Osteoblast (primary cell): ENCODE results near the gene ZBTB17. TPM values are rescaled to one million over a fixed set of nuclear protein-coding genes. Genes with fewer than 3 reads are reported as not detected.
A peak's percentile ranks its signal among the peaks of the same experiment; 100 is the strongest.

ENCODE experiments used
- DNase-seq: peaks from one replicate; pipeline ENCODE4 v3.0.0; 2011; ENCODE audit warnings: low spot score, mixed read lengths; ENCODE audit not compliant: insufficient read length; ENCODE audit errors: missing footprints
- H2AFZ ChIP-seq: 2 replicates; pipeline ENCODE4 v1.6.0; 2011; ENCODE audit warnings: mild to moderate bottlenecking, low read length
- H3K27ac ChIP-seq: 2 replicates; pipeline ENCODE4 v1.5.1; 2011; ENCODE audit warnings: mild to moderate bottlenecking, low read depth, low read length, moderate library complexity
- H3K27me3 ChIP-seq: 2 replicates; pipeline ENCODE4 v1.6.0; 2012; ENCODE audit warnings: mild to moderate bottlenecking, control low read depth, inconsistent platforms, low read length, moderate library complexity; ENCODE audit not compliant: insufficient read depth
- H3K36me3 ChIP-seq: 2 replicates; pipeline ENCODE4 v1.5.1; 2011; ENCODE audit warnings: mild to moderate bottlenecking, low read length, control low read depth, moderate library complexity; ENCODE audit not compliant: insufficient read depth
- H3K4me1 ChIP-seq: 2 replicates; pipeline ENCODE4 v1.5.1; 2011; ENCODE audit warnings: mild to moderate bottlenecking, low read length, control low read depth, moderate library complexity; ENCODE audit not compliant: insufficient read depth
- H3K4me2 ChIP-seq: 2 replicates; pipeline ENCODE4 v1.6.0; 2011; ENCODE audit warnings: mild to moderate bottlenecking, low read length; ENCODE audit not compliant: insufficient read depth
- H3K4me3 ChIP-seq: fragments of 200-600 bp; sonication (generic); 3 replicates; pipeline ENCODE4 v1.5.1; 2012; ENCODE audit warnings: mild to moderate bottlenecking, low read length, inconsistent platforms; ENCODE audit not compliant: insufficient read depth
- H3K79me2 ChIP-seq: 2 replicates; pipeline ENCODE4 v1.6.0; 2012; ENCODE audit warnings: mild to moderate bottlenecking, low read length, control low read depth, inconsistent platforms; ENCODE audit not compliant: insufficient read depth
- H3K9me3 ChIP-seq: 2 replicates; pipeline ENCODE4 v1.5.1; 2011; ENCODE audit warnings: low read depth, low read length, control low read depth
- H4K20me1 ChIP-seq: 2 replicates; pipeline ENCODE4 v1.6.0; 2012; ENCODE audit warnings: mild to moderate bottlenecking, low read length, control low read depth; ENCODE audit not compliant: insufficient read depth
- total RNA-seq: library from RNA; depleted of rRNA; stranded (reverse); fragments of >200 nt; gene quantifications from 2 replicates; pipeline ENCODE4 v1.2.3, GENCODE V29; 2012
- TF ChIP-seq, protein P1 (sequence below): IDR thresholded peaks from 2 replicates; pipeline ENCODE4 v1.5.1; 2011; ENCODE audit warnings: mild to moderate bottlenecking, low read depth, low read length, moderate library complexity; ENCODE audit errors: extremely low read depth

Gene ZBTB17
- total RNA-seq, 1 donor: 29.7 TPM

DNA sequence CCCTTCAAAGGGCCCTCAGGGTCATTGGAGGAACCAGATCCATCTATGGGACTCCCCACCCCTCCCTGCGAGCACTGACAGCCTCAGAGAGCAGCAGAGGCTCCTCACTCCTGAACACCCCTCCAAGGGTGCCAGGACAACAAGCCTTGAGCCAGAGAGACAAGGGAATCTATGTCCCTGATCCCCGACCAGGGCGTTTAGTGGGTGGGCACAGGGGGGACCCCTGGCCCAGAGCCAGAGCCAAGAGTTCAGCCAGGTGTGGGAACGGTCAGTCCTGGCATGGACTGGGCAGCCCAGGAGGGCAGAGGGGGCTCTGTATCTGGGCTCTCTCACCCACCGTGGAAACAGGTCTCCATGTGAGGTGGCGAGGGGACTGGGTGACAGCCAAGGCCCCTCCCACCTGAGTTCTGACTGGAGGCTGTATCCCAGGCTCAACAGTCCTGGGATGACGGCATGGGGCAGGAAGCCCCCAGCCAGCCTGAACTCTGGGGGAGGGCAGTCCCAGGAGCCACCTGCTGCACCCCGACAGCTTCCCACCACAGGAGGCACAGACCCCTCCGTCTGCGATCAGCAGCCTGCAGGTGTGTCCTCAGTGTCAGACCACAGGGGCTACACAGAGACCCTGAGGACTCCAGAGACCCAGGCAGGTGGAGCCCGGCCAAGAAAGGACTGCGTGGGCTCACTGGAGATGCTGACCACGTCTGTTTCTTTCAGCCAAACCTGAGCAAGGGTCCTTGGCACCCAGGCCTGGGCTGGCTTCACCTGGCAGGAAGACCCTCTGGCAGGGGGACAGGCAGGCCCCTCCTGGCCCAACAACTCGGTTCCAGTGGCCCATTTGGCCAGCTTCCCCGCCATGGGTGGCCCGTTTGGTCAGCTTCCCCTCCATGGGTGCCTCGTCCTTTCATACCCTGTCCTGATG is 16.9 kb upstream of the ZBTB17 start:
- Histone ChIP-seq H3K4me3 (no peak overlapping the region), H3K36me3 (no peaks in the 10 kb centered on the region), H3K27me3 (no peaks in the 10 kb centered on the region), H3K4me2 (no peak overlapping the region), H3K9me3 (no peaks in the 10 kb centered on the region), H2AFZ (no peak overlapping the region), H3K4me1 (no peaks in the 10 kb centered on the region), H3K79me2 (no peaks in the 10 kb centered on the region), H3K27ac (no peak overlapping the region), H4K20me1 (no peaks in the 10 kb centered on the region)
- TF ChIP-seq, protein P1, sequence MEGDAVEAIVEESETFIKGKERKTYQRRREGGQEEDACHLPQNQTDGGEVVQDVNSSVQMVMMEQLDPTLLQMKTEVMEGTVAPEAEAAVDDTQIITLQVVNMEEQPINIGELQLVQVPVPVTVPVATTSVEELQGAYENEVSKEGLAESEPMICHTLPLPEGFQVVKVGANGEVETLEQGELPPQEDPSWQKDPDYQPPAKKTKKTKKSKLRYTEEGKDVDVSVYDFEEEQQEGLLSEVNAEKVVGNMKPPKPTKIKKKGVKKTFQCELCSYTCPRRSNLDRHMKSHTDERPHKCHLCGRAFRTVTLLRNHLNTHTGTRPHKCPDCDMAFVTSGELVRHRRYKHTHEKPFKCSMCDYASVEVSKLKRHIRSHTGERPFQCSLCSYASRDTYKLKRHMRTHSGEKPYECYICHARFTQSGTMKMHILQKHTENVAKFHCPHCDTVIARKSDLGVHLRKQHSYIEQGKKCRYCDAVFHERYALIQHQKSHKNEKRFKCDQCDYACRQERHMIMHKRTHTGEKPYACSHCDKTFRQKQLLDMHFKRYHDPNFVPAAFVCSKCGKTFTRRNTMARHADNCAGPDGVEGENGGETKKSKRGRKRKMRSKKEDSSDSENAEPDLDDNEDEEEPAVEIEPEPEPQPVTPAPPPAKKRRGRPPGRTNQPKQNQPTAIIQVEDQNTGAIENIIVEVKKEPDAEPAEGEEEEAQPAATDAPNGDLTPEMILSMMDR: no peak
- peak; percentile 31 for DNase-seq

DNA sequence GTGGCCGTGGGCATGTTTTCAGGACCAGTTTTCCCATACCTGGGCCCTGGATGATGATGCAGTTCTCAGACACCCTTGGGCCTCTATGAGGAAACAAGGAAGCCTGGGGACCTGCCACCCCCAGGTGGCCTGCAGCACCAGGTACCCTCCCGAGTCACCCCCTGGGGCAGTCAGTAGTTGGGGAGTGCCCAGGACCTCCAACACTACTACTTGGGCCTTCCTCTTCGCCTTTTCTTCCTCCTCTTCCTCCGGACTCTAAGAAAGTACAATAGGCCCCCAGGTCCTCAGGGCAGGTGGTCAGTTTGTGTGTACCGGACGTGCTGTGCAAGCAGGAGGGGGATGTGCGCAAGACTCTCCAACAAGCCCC is 16.3 kb upstream of the ZBTB17 start:
- H3K4me2 ChIP-seq: no peak overlapping the region
- no peaks in the 10 kb centered on the region for H3K27me3 ChIP-seq
- TF ChIP-seq, protein P1: no peak
- H2AFZ ChIP-seq: no peak overlapping the region
- no peaks in the 10 kb centered on the region for H3K79me2 ChIP-seq
- H4K20me1 ChIP-seq: no peaks in the 10 kb centered on the region
- no peaks in the 10 kb centered on the region for H3K36me3 ChIP-seq
- H3K9me3 ChIP-seq: no peaks in the 10 kb centered on the region
- no peak overlapping the region for H3K4me3 ChIP-seq
- no peak for DNase-seq
- no peak overlapping the region for H3K27ac ChIP-seq
- no peaks in the 10 kb centered on the region for H3K4me1 ChIP-seq

DNA sequence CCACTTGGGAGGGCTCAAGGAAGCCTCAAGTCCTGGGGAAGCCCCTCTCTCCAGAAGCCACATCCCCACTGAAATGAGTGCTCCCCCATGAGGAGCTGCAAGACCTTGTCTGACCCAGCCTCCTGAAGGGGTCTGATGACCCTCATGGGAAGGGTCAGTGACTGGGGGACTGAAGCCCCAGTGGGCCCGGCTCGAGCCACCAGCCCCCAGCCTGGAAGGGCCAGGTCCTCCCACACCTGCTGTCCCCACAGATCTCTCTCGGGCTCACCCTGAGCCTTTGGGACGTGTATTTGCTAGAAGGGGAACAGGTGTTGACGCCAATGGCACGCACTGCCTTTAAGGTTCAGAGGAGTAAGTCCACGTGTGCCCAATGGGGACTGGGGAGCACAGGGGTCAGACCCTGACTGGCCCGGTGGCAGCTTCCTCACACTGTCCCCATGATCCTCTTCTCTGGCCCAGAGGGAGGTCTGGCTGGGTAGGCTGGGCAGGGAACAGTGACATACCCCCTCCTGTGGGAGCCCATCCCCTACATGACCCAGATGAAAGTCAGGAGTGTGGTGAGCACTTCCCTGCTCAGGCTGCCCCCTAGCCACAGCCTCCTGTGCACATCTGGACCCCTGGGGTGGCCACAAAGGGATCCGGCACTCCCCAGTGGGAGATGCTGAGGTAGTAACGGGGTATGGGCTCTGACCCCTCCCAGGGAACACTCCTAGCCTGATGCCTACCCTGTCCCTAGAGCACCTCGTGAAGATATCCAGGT is 15.7 kb upstream of the ZBTB17 start:
- H3K27me3 ChIP-seq: no peaks in the 10 kb centered on the region
- no peaks in the 10 kb centered on the region for H3K79me2 ChIP-seq
- H2AFZ ChIP-seq: no peak overlapping the region
- H3K4me1 ChIP-seq: no peaks in the 10 kb centered on the region
- H3K4me3 ChIP-seq: no peak overlapping the region
- no peak for DNase-seq
- no peaks in the 10 kb centered on the region for H4K20me1 ChIP-seq
- TF ChIP-seq, protein P1: no peak
- H3K27ac ChIP-seq: no peak overlapping the region
- no peaks in the 10 kb centered on the region for H3K36me3 ChIP-seq
- H3K4me2 ChIP-seq: no peak overlapping the region
- H3K9me3 ChIP-seq: no peaks in the 10 kb centered on the region

DNA sequence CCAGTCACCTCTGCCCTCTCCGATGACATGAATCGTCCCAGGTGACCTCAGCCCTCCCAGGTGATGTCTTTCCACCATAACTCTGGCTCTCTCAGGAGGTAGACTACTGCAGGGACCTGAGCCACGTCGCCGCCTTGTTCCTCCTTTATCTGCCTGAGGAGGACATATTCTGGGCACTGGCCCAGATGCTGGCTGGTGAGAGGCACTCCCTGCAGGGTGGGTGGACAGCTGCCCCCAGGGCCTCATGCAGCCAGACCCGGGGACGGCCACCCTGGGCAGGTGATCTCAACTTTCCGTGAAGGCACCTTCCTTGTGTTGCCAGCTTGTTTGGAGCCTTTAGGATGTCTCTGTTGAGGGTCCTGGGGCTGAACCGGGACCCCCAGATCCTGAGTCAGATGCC is 13.9 kb upstream of the ZBTB17 start:
- no peaks in the 10 kb centered on the region for H3K36me3 ChIP-seq
- H3K4me2 ChIP-seq: no peak overlapping the region
- no peak overlapping the region for H3K27ac ChIP-seq
- DNase-seq: no peak
- H3K79me2 ChIP-seq: no peaks in the 10 kb centered on the region
- H3K4me1 ChIP-seq: no peaks in the 10 kb centered on the region
- H4K20me1 ChIP-seq: no peaks in the 10 kb centered on the region
- no peaks in the 10 kb centered on the region for H3K9me3 ChIP-seq
- TF ChIP-seq, protein P1: no peak
- no peak overlapping the region for H3K4me3 ChIP-seq
- no peaks in the 10 kb centered on the region for H3K27me3 ChIP-seq
- H2AFZ ChIP-seq: no peak overlapping the region
